ENCODE results near the gene C2CD2L. TPM values are rescaled to one million over a fixed set of nuclear protein-coding genes. Genes with fewer than 3 reads are reported as not detected.

Gene C2CD2L
- polyA plus RNA-seq, 1 of the 3 experiments (the other 2 are of a cell fraction): 8.6 TPM

GRCh38 chr11:119093942-119094815 lies 13.0 kb upstream of the C2CD2L start:
- H3F3A ChIP-seq (replicated peaks; ENCODE audit: insufficient read depth): peaks cover 46% of the 10 kb centered on the region
- H3K27me3 ChIP-seq (ENCODE audit: insufficient read depth): no peaks in the 10 kb centered on the region
- CTCF ChIA-PET: interaction anchor here (0.6 to 3.4 kb wide), 25 partner anchors 8 to 571 kb away, joined by 3 to 20 read pairs (median 3); partner anchors contain the start of genes C2CD2L, NLRX1, SLC37A4 and UPK2
- H3K9ac ChIP-seq: peak overlapping the region; percentile 89
- no peaks in the 10 kb centered on the region for H3K9me3 ChIP-seq
- H2AFZ ChIP-seq (ENCODE audit: low read depth): no peak overlapping the region
- TF ChIP-seq RFX5 (IDR thresholded peaks at IDR 0.05; ENCODE audit: low read length) (no peak), IRF3 (IDR thresholded peaks at IDR 0.05; ENCODE audit: low read depth, low read length) (no peak), PBX3 (IDR thresholded peaks at IDR 0.05) (no peak), YY1 (IDR thresholded peaks at IDR 0.05; ENCODE audit: low read depth) (0 out of 2 replicates have a peak, but pooled peaks have one; percentile 18), REST (IDR thresholded peaks at IDR 0.05; ENCODE audit: low read depth, low read length) (no peak), SMC3 (IDR thresholded peaks at IDR 0.05; ENCODE audit: low read depth, low read length) (no peak), RAD21 (IDR thresholded peaks at IDR 0.05; ENCODE audit: low read length) (no peak), FOXJ3 (CRISPR knock-in tag; IDR thresholded peaks at IDR 0.05) (no peak), FOXM1 (IDR thresholded peaks at IDR 0.05; ENCODE audit: low read depth) (no peak), FOSL2 (IDR thresholded peaks at IDR 0.05; ENCODE audit: borderline replicate concordance, low read depth) (no peak), EZH2phosphoT487 (IDR thresholded peaks at IDR 0.05; ENCODE audit: borderline replicate concordance, low read depth) (no peak), GATA2 (CRISPR knock-in tag; IDR thresholded peaks at IDR 0.05) (peak; percentile 15; the same call in 1 of the 2 replicates), POLR2AphosphoS5 (IDR thresholded peaks at IDR 0.05; ENCODE audit: low read depth, low read length) (peak; percentile 59), CHD2 (IDR thresholded peaks at IDR 0.05; ENCODE audit: low read length, partially characterized antibody) (no peak), USF1 (IDR thresholded peaks at IDR 0.05; ENCODE audit: borderline replicate concordance, low read depth) (no peak)
- peaks cover 49% of the 10 kb centered on the region for H3K79me2 ChIP-seq (ENCODE audit: insufficient read depth)
- peaks cover 47 to 57% of the 10 kb centered on the region in 2 experiments for H3K36me3 ChIP-seq (replicated peaks in 1 of 2; ENCODE audit: control insufficient read depth in 1 of 2, insufficient read depth in 2 of 2, low read length in 1 of 2)
- peaks cover 21 to 22% of the 10 kb centered on the region in 2 experiments; a peak in 2 of 4 replicates for H3K4me1 ChIP-seq (ENCODE audit: control insufficient read depth in 1 of 2, insufficient read depth in 2 of 2, low read depth in 1 of 2, low read length in 1 of 2)
- peaks cover 31% of the 10 kb centered on the region for H4K20me1 ChIP-seq (ENCODE audit: insufficient read depth)
- peak overlapping the region; percentile 72 to 89 for H3K27ac ChIP-seq (ENCODE audit: low read depth in 2 of 2, low read length in 1 of 2)
- peak overlapping the region; percentile 98 for H3K4me2 ChIP-seq
- WGBS (ENCODE audit: low lambda C conversion rate): under 1% methylated on average over 19 of the region's 81 CpGs
- peak overlapping the region; percentile 84 to 87 for H3K4me3 ChIP-seq (ENCODE audit: low read depth in 2 of 2, low read length in 1 of 2)
- DNase-seq: peak; percentile 40
- no peaks in the 10 kb centered on the region for H3K9me2 ChIP-seq
- POLR2A ChIA-PET: interaction anchor here (0.6 to 2.6 kb wide), 13 partner anchors 8 to 432 kb away, joined by 3 to 31 read pairs (median 5); partner anchors contain the start of genes C1QTNF5, C2CD2L, HINFP and HMBS

Data from SK-N-SH (cell line).